PC-9 (cell line): ENCODE results near the gene YAP1. TPM values are rescaled to one million over a fixed set of nuclear protein-coding genes. Genes with fewer than 3 reads are reported as not detected.
A peak's percentile ranks its signal among the peaks of the same experiment; 100 is the strongest.

Experiments
- BruUV-seq: library from RNA; stranded (reverse); fragments of 400-500 nt; replicated peaks from 2 replicates; lab custom pipeline; 2021; lab: Mats Ljungman, UMichigan
- CTCF ChIA-PET: fragments of 300-600 bp; sonication (Branson Sonifier 250); formaldehyde crosslinking; loops from one replicate; lab custom pipeline; 2022; ENCODE audit warnings: antibody characterized with exemption; lab: Charles Lee
- POLR2A ChIA-PET: fragments of 300-600 bp; sonication (Branson Sonifier 250); formaldehyde crosslinking; loops from one replicate; lab custom pipeline; 2022; ENCODE audit warnings: antibody characterized with exemption; ENCODE audit not compliant: unreplicated experiment; lab: Charles Lee
- DNase-seq, 2 experiments: peaks; one replicate each; pipeline versions ENCODE4 v3.0.0 to v3.0.0-alpha.2; 2015 to 2022; ENCODE audit warnings: mixed read lengths in 1 of 2
- H2AFZ ChIP-seq: fragments of 200-600 bp; sonication (generic); 2 replicates; pipeline ENCODE4 v1.8.1; 2017; ENCODE audit warnings: antibody characterized with exemption
- H3F3A ChIP-seq: fragments of 200-600 bp; sonication (generic); 2 replicates; pipeline ENCODE4 v1.8.1; 2017; ENCODE audit warnings: antibody characterized with exemption, mild to moderate bottlenecking, low read depth; ENCODE audit not compliant: insufficient read depth
- H3K27ac ChIP-seq: fragments of 200-600 bp; sonication (generic); 2 replicates; pipeline ENCODE4 v1.6.1; 2016; ENCODE audit warnings: mixed run types
- H3K27me3 ChIP-seq: fragments of 200-600 bp; sonication (generic); 2 replicates; pipeline ENCODE4 v1.6.1; 2016; ENCODE audit warnings: low read depth, mixed run types; ENCODE audit not compliant: insufficient read depth
- H3K36me3 ChIP-seq: fragments of 200-600 bp; sonication (generic); 2 replicates; pipeline ENCODE4 v1.6.1; 2016; ENCODE audit warnings: low read depth, mixed run types
- H3K4me1 ChIP-seq: fragments of 200-600 bp; sonication (generic); replicated peaks from 2 replicates; pipeline ENCODE4 v1.6.1; 2016; ENCODE audit warnings: mixed run types; ENCODE audit not compliant: insufficient read depth
- H3K4me2 ChIP-seq: fragments of 200-600 bp; sonication (generic); 2 replicates; pipeline ENCODE4 v1.6.1; 2017; ENCODE audit warnings: mixed run types
- H3K4me3 ChIP-seq: fragments of 200-600 bp; sonication (generic); 2 replicates; pipeline ENCODE4 v1.6.1; 2016; ENCODE audit warnings: mixed run types
- H3K79me2 ChIP-seq: fragments of 200-600 bp; sonication (generic); 2 replicates; pipeline ENCODE4 v1.6.1; 2017; ENCODE audit warnings: low read depth, mixed run types
- H3K9me2 ChIP-seq: fragments of 200-600 bp; sonication (generic); 2 replicates; pipeline ENCODE4 v1.8.1; 2017; ENCODE audit warnings: mild to moderate bottlenecking; ENCODE audit not compliant: insufficient read depth
- H3K9me3 ChIP-seq: fragments of 200-600 bp; sonication (generic); 2 replicates; pipeline ENCODE4 v1.8.1; 2016; ENCODE audit warnings: low read depth; ENCODE audit not compliant: insufficient read depth
- H4K20me1 ChIP-seq: fragments of 200-600 bp; sonication (generic); 2 replicates; pipeline ENCODE4 v1.8.1; 2017; ENCODE audit not compliant: insufficient read depth
- EZH2 ChIP-seq: fragments of 200-600 bp; sonication (generic); IDR thresholded peaks from 2 replicates; pipeline ENCODE4 v1.8.0; 2017; ENCODE audit warnings: antibody characterized with exemption, low read depth
- intact Hi-C: fragments of 100-400 bp; cut with micrococcal nuclease; formaldehyde crosslinking; loops from one replicate; pipeline ENCODE4 v1.10.0; 2022; ENCODE audit not compliant: unreplicated experiment
- total RNA-seq: library from RNA; stranded (reverse); gene quantifications from 2 replicates; pipeline ENCODE4 v1.2.3, GENCODE V29; 2021
- TF ChIP-seq, protein P1 (sequence below): fragments of 200-600 bp; sonication (generic); conservative IDR thresholded peaks from 2 replicates; pipeline ENCODE4 v1.6.1; 2017; ENCODE audit warnings: mixed run types, antibody characterized with exemption, mild to moderate bottlenecking, moderate library complexity

Gene YAP1
- total RNA-seq, 1 experiment from 2014 or later: 111 TPM

DNA sequence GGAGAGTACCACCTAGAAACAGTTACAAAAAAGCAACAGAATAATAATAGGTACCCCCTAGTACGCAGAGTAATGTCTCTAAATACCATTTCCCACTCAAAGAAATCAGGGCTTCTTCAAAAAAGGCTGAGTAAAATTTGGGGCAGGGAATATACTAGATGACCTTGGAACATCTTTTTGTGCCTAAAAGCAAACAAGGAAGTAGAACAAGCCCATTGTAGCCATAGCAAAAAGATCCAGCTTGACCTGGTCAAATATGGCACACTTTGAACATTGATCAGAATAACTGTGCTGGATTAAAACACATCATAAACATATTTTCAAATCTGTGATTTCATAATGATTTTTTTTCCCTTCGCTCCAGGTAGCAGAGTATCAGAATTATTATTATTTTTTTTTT lies 91.5 kb downstream of the YAP1 start:
- DNase-seq: no peak
- no peak for TF ChIP-seq EZH2
- TF ChIP-seq, protein P1, sequence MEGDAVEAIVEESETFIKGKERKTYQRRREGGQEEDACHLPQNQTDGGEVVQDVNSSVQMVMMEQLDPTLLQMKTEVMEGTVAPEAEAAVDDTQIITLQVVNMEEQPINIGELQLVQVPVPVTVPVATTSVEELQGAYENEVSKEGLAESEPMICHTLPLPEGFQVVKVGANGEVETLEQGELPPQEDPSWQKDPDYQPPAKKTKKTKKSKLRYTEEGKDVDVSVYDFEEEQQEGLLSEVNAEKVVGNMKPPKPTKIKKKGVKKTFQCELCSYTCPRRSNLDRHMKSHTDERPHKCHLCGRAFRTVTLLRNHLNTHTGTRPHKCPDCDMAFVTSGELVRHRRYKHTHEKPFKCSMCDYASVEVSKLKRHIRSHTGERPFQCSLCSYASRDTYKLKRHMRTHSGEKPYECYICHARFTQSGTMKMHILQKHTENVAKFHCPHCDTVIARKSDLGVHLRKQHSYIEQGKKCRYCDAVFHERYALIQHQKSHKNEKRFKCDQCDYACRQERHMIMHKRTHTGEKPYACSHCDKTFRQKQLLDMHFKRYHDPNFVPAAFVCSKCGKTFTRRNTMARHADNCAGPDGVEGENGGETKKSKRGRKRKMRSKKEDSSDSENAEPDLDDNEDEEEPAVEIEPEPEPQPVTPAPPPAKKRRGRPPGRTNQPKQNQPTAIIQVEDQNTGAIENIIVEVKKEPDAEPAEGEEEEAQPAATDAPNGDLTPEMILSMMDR: no peak
- H2AFZ ChIP-seq: no peak overlapping the region
- H3F3A ChIP-seq: peaks cover 29% of the 10 kb centered on the region
- no peaks in the 10 kb centered on the region for H3K9me3 ChIP-seq
- H3K4me3 ChIP-seq: no peak overlapping the region
- peaks cover 8% of the 10 kb centered on the region; the same call in 1 of the 2 replicates for H4K20me1 ChIP-seq
- no peaks in the 10 kb centered on the region for H3K4me1 ChIP-seq
- H3K27me3 ChIP-seq: no peaks in the 10 kb centered on the region
- H3K79me2 ChIP-seq: peaks cover 51% of the 10 kb centered on the region
- no peaks in the 10 kb centered on the region for H3K9me2 ChIP-seq
- H3K27ac ChIP-seq: no peak overlapping the region
- no peak overlapping the region for H3K4me2 ChIP-seq
- H3K36me3 ChIP-seq: peaks cover 40% of the 10 kb centered on the region
- ChIA-PET CTCF (no interaction called here), POLR2A (no interaction called here)
- intact Hi-C loops: no loop called here
- no TSS peak for BruUV-seq

DNA sequence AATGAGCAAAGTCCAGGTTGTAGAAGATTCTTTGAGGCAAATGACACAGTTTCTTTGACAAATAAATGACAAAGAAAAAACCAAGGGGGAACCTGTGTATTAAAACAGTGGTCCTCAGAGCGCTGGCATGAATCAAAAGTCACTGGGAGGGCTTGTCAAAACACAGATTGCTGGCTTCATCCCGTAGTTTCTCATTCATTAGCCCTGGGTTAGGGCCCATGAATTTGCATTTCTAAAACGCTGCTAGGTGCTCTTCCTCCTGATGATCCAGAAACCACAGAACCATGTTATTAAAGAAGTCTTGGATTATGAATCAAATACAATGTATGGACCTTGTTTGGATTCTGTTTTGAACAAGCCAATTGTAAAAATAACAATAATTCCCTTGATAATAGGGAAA lies 92.7 kb downstream of the YAP1 start:
- intact Hi-C loops: no loop called here
- no peak for TF ChIP-seq EZH2
- TF ChIP-seq, protein P1: no peak
- no TSS peak for BruUV-seq

DNA sequence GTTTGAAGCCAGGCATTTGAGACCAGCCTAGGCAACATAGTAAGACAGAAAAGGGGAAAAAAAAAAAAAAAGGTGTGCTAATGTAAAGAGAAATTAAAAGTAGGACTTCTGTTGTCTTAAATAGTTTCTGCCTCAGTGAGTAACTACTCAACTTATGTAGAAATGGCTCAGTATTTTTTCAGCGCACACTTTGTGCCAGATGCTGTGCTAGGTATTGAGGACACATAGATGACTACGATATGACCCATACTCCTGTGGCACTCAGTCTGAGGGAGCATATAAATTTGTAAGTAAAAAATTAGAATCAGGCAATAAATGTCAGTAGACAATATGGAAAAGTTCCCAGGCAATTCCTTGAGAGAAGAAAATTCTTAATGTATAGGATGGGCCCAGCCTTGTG lies 93.9 kb downstream of the YAP1 start:
- H3K36me3 ChIP-seq: peaks cover 53% of the 10 kb centered on the region
- intact Hi-C loops: no loop called here

More for the DNA sequence above, 92.7 kb downstream of the YAP1 start:
- CTCF ChIA-PET: no interaction called here
- no peaks in the 10 kb centered on the region for H3K4me1 ChIP-seq
- peaks cover 8% of the 10 kb centered on the region; the same call in 1 of the 2 replicates for H4K20me1 ChIP-seq
- peaks cover 40% of the 10 kb centered on the region for H3K79me2 ChIP-seq
- no peaks in the 10 kb centered on the region for H3K9me3 ChIP-seq
- no peak overlapping the region for H2AFZ ChIP-seq
- H3F3A ChIP-seq: peaks cover 35% of the 10 kb centered on the region
- DNase-seq: no peak
- no peak overlapping the region for H3K4me3 ChIP-seq
- H3K27me3 ChIP-seq: no peaks in the 10 kb centered on the region
- H3K27ac ChIP-seq: no peak overlapping the region
- peaks cover 49% of the 10 kb centered on the region for H3K36me3 ChIP-seq
- POLR2A ChIA-PET: no interaction called here
- 0 out of 2 replicates have a peak, but pooled peaks cover 4% of the 10 kb centered on the region for H3K9me2 ChIP-seq
- no peak overlapping the region for H3K4me2 ChIP-seq

More for the DNA sequence above, 93.9 kb downstream of the YAP1 start:
- CTCF ChIA-PET: no interaction called here
- H3F3A ChIP-seq: peaks cover 33% of the 10 kb centered on the region
- no peak for DNase-seq
- peaks cover 8% of the 10 kb centered on the region; the same call in 1 of the 2 replicates for H4K20me1 ChIP-seq
- no TSS peak for BruUV-seq
- H3K4me1 ChIP-seq: no peaks in the 10 kb centered on the region
- H3K27ac ChIP-seq: 0 out of 2 replicates have a peak overlapping the region, but pooled peaks have one; percentile 18
- 0 out of 2 replicates have a peak, but pooled peaks cover 4% of the 10 kb centered on the region for H3K9me2 ChIP-seq
- no peak overlapping the region for H3K4me2 ChIP-seq
- POLR2A ChIA-PET: no interaction called here
- peaks cover 39% of the 10 kb centered on the region for H3K79me2 ChIP-seq
- TF ChIP-seq EZH2: no peak
- TF ChIP-seq, protein P1: no peak
- no peak overlapping the region for H2AFZ ChIP-seq
- no peaks in the 10 kb centered on the region for H3K27me3 ChIP-seq
- no peak overlapping the region for H3K4me3 ChIP-seq
- no peaks in the 10 kb centered on the region for H3K9me3 ChIP-seq
